Sigmoid colon (tissue), 4 donors: ENCODE measurements around the gene IL34.

Experiments
- CTCF ChIP-seq, 4 experiments: fragments of 450-650 bp in 3 of 4; fragments of 200-600 bp in 1 of 4; IDR thresholded peaks; one replicate each; pipeline ENCODE4 v1.5.1; 2016 to 2019; ENCODE audit warnings: antibody characterized with exemption in 4 of 4, mild to moderate bottlenecking in 3 of 4, moderate library complexity in 2 of 4
- EP300 ChIP-seq, 4 donors: sonication (generic); formaldehyde crosslinking; IDR thresholded peaks; one replicate each; pipeline ENCODE4 v1.6.1; 2017; ENCODE audit warnings: antibody characterized with exemption in 4 of 4
- POLR2A ChIP-seq, 2 donors: fragments of 450-650 bp; IDR thresholded peaks; one replicate each; pipeline ENCODE4 v1.6.1; 2016; ENCODE audit warnings: antibody characterized with exemption in 2 of 2, mild to moderate bottlenecking in 2 of 2, moderate library complexity in 2 of 2

- no peak for TF ChIP-seq CTCF (IDR thresholded peaks at IDR 0.05)
- no peak for TF ChIP-seq EP300 (IDR thresholded peaks at IDR 0.05)
- TF ChIP-seq POLR2A (IDR thresholded peaks at IDR 0.05), result no peak
Measured at GRCh38 chr16:70612931-70613330, 33.4 kb upstream of the IL34 start.
